Panc1 (cell line): ENCODE results near the gene GRK7. TPM values are rescaled to one million over a fixed set of nuclear protein-coding genes. Genes with fewer than 3 reads are reported as not detected.

ENCODE experiments used
- ATAC-seq: fragments of 200-7000 bp; cut with Tn5 transposase; 2 replicates; pipeline ENCODE4 v1.9.1; 2020; ENCODE audit warnings: mild to moderate bottlenecking, moderate library complexity
- BruUV-seq: library from RNA; stranded (reverse); fragments of 400-500 nt; replicated peaks from 2 replicates; lab custom pipeline; 2021; lab: Mats Ljungman, UMichigan
- CTCF ChIA-PET: fragments of 300-600 bp; sonication (Branson Sonifier 250); formaldehyde crosslinking; loops from one replicate; lab custom pipeline; 2022; ENCODE audit warnings: antibody characterized with exemption; lab: Charles Lee
- POLR2A ChIA-PET: fragments of 300-600 bp; sonication (Branson Sonifier 250); formaldehyde crosslinking; loops from one replicate; lab custom pipeline; 2022; ENCODE audit warnings: antibody characterized with exemption; lab: Charles Lee
- DNase-seq: peaks from one replicate; pipeline ENCODE4 v3.0.0-alpha.2; 2010; ENCODE audit warnings: low read depth, low spot score
- H3K27ac ChIP-seq: 2 replicates; pipeline ENCODE4 v1.5.1; 2011; ENCODE audit warnings: mild to moderate bottlenecking, low read length, inconsistent platforms
- H3K27me3 ChIP-seq: fragments of 200-500 bp; sonication (Bioruptor generic); 2 replicates; pipeline ENCODE4 v1.6.0; 2014; ENCODE audit warnings: low read length, inconsistent platforms; ENCODE audit not compliant: control insufficient read depth, insufficient read depth
- H3K36me3 ChIP-seq: fragments of 200-500 bp; sonication (Bioruptor generic); 2 replicates; pipeline ENCODE4 v1.5.1; 2014; ENCODE audit warnings: inconsistent platforms, mild to moderate bottlenecking, low read length, moderate library complexity; ENCODE audit not compliant: control insufficient read depth, insufficient read depth
- H3K4me1 ChIP-seq: 2 replicates; pipeline ENCODE4 v1.5.1; 2011; ENCODE audit warnings: inconsistent platforms, mild to moderate bottlenecking, low read length, moderate library complexity; ENCODE audit not compliant: control insufficient read depth, insufficient read depth
- H3K4me3 ChIP-seq, 2 experiments: 2 replicates each; pipeline ENCODE4 v1.5.1; 2011 to 2012; ENCODE audit warnings: low read depth in 2 of 2, low read length in 2 of 2, mild to moderate bottlenecking in 2 of 2, inconsistent platforms in 1 of 2, moderate library complexity in 1 of 2
- H3K9me3 ChIP-seq: fragments of 200-500 bp; sonication (Bioruptor generic); 2 replicates; pipeline ENCODE4 v1.5.1; 2014; ENCODE audit warnings: low read depth, mild to moderate bottlenecking, inconsistent platforms, low read length, moderate library complexity; ENCODE audit not compliant: control insufficient read depth, insufficient read depth
- CTCF ChIP-seq: fragments of 450-650 bp; IDR thresholded peaks from 2 replicates; pipeline ENCODE4 v1.5.1; 2017; ENCODE audit warnings: mild to moderate bottlenecking
- POLR2AphosphoS5 ChIP-seq: IDR thresholded peaks from 2 replicates; pipeline ENCODE4 v1.6.1; 2012; ENCODE audit warnings: mild to moderate bottlenecking, low read depth, low read length, moderate library complexity
- SIN3A ChIP-seq: IDR thresholded peaks from 2 replicates; pipeline ENCODE4 v1.6.1; 2012; ENCODE audit warnings: low read depth, mild to moderate bottlenecking, low read length, moderate library complexity, borderline replicate concordance; ENCODE audit not compliant: insufficient read depth
- TCF7L2 ChIP-seq: IDR thresholded peaks from 2 replicates; pipeline ENCODE4 v1.6.1; 2011; ENCODE audit warnings: mild to moderate bottlenecking, low read depth, low read length, inconsistent platforms
- in situ Hi-C: cut with HindIII; loops from 2 replicates; pipeline ENCODE4 v1.10.0; 2016; ENCODE audit warnings: low sequenced_read_pairs, low pct_unique_long_range_greater_than_20kb
- intact Hi-C: fragments of 100-400 bp; cut with micrococcal nuclease; formaldehyde crosslinking; loops from one replicate; pipeline ENCODE4 v1.10.0; 2022; ENCODE audit not compliant: unreplicated experiment
- total RNA-seq: library from RNA; stranded (reverse); gene quantifications from one replicate; pipeline ENCODE4 v1.2.1, GENCODE V29; 2021; ENCODE audit not compliant: unreplicated experiment
- TF ChIP-seq, protein P1 (sequence below), 2 experiments: IDR thresholded peaks; 2 replicates each; pipeline ENCODE4 v1.6.1; 2011 to 2012; ENCODE audit warnings: low read depth in 2 of 2, control low read depth in 1 of 2, low read length in 1 of 2, mild to moderate bottlenecking in 1 of 2, moderate library complexity in 1 of 2; ENCODE audit not compliant: insufficient read depth in 1 of 2

The GRK7 gene
- total RNA-seq, 1 experiment from 2014 or later, result 0.10 TPM

GRCh38 chr3:141797819-141798447 lies 34.7 kb downstream of the GRK7 start:
- CTCF ChIA-PET, result no interaction called here

DNA sequence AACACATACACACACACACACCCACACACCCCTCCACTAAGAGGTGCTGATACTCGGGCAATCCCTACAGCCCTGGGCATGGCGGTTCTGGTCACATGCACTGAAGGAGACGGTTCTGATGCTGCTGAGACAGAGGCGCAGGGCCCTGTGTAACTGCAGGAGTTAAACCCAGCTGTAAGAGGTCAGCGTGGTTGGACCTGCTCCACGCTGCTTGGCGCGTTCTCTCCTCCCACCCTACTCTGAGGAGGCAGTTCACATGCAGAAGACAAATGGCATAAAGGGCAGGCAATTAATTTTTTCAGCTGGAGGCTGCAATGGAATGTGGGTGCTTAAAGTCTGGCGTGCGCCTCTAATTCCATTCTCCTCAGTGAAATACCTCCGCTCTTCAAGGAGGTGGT lies 35.2 kb downstream of the GRK7 start:
- Histone ChIP-seq H3K4me1 (no peaks in the 10 kb centered on the region), H3K9me3 (no peaks in the 10 kb centered on the region), H3K36me3 (no peaks in the 10 kb centered on the region), H3K27me3 (no peaks in the 10 kb centered on the region), H3K27ac (no peak overlapping the region), H3K4me3 (no peak overlapping the region)
- no peak for ATAC-seq
- DNase-seq, result no peak
- in situ Hi-C loops, result no loop called here
- TF ChIP-seq CTCF (no peak), SIN3A (no peak), TCF7L2 (no peak), POLR2AphosphoS5 (no peak)
- TF ChIP-seq, protein P1, sequence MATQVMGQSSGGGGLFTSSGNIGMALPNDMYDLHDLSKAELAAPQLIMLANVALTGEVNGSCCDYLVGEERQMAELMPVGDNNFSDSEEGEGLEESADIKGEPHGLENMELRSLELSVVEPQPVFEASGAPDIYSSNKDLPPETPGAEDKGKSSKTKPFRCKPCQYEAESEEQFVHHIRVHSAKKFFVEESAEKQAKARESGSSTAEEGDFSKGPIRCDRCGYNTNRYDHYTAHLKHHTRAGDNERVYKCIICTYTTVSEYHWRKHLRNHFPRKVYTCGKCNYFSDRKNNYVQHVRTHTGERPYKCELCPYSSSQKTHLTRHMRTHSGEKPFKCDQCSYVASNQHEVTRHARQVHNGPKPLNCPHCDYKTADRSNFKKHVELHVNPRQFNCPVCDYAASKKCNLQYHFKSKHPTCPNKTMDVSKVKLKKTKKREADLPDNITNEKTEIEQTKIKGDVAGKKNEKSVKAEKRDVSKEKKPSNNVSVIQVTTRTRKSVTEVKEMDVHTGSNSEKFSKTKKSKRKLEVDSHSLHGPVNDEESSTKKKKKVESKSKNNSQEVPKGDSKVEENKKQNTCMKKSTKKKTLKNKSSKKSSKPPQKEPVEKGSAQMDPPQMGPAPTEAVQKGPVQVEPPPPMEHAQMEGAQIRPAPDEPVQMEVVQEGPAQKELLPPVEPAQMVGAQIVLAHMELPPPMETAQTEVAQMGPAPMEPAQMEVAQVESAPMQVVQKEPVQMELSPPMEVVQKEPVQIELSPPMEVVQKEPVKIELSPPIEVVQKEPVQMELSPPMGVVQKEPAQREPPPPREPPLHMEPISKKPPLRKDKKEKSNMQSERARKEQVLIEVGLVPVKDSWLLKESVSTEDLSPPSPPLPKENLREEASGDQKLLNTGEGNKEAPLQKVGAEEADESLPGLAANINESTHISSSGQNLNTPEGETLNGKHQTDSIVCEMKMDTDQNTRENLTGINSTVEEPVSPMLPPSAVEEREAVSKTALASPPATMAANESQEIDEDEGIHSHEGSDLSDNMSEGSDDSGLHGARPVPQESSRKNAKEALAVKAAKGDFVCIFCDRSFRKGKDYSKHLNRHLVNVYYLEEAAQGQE (IDR thresholded peaks at IDR 0.05; ENCODE audit: insufficient read depth in 1 of 2, low read depth in 2 of 2, low read length in 1 of 2), result no peak
- CTCF ChIA-PET, result no interaction called here
- intact Hi-C loops, result no loop called here
- POLR2A ChIA-PET, result no interaction called here
- BruUV-seq, result no TSS peak

More at GRCh38 chr3:141797819-141798447, 34.7 kb downstream of the GRK7 start:
- no peak for TF ChIP-seq SIN3A
- no peak for TF ChIP-seq CTCF
- TF ChIP-seq POLR2AphosphoS5, result no peak
- TF ChIP-seq, protein P1 (IDR thresholded peaks at IDR 0.05; ENCODE audit: insufficient read depth in 1 of 2, low read depth in 2 of 2, low read length in 1 of 2), result no peak
- TF ChIP-seq TCF7L2, result no peak
- in situ Hi-C loops, result no loop called here
- no peak overlapping the region for H3K4me3 ChIP-seq
- no peak for DNase-seq
- POLR2A ChIA-PET, result no interaction called here
- intact Hi-C loops, result no loop called here
- no peak overlapping the region for H3K27ac ChIP-seq
- BruUV-seq, result no TSS peak
- no peaks in the 10 kb centered on the region for H3K36me3 ChIP-seq
- H3K9me3 ChIP-seq, result no peaks in the 10 kb centered on the region
- no peaks in the 10 kb centered on the region for H3K27me3 ChIP-seq
- H3K4me1 ChIP-seq, result no peaks in the 10 kb centered on the region
- no peak for ATAC-seq
